Transverse colon (tissue), 4 donors: ENCODE results near the gene IL17RE.
A peak's percentile ranks its signal among the peaks of the same experiment; 100 is the strongest.

Experiments used
- POLR2A ChIP-seq: fragments of 450-650 bp; IDR thresholded peaks from one replicate; pipeline ENCODE4 v1.6.1; 2016; ENCODE audit warnings: antibody characterized with exemption, mild to moderate bottlenecking, moderate library complexity
- POLR2AphosphoS5 ChIP-seq, 3 donors: sonication (generic); formaldehyde crosslinking; IDR thresholded peaks; one replicate each; pipeline ENCODE4 v1.6.1; 2016; ENCODE audit warnings: antibody characterized with exemption in 3 of 3
- TF ChIP-seq, protein P1 (sequence below), 5 experiments: fragments of 200-600 bp in 3 of 5; fragments of 450-650 bp in 2 of 5; sonication (generic) in 3 of 5; IDR thresholded peaks; 1 replicate in 2 of 5; 2 replicates in 3 of 5; pipeline ENCODE4 v1.5.1; 2016 to 2017; ENCODE audit warnings: antibody characterized with exemption in 5 of 5, inconsistent platforms in 3 of 5, mild to moderate bottlenecking in 2 of 5, moderate library complexity in 1 of 5

DNA sequence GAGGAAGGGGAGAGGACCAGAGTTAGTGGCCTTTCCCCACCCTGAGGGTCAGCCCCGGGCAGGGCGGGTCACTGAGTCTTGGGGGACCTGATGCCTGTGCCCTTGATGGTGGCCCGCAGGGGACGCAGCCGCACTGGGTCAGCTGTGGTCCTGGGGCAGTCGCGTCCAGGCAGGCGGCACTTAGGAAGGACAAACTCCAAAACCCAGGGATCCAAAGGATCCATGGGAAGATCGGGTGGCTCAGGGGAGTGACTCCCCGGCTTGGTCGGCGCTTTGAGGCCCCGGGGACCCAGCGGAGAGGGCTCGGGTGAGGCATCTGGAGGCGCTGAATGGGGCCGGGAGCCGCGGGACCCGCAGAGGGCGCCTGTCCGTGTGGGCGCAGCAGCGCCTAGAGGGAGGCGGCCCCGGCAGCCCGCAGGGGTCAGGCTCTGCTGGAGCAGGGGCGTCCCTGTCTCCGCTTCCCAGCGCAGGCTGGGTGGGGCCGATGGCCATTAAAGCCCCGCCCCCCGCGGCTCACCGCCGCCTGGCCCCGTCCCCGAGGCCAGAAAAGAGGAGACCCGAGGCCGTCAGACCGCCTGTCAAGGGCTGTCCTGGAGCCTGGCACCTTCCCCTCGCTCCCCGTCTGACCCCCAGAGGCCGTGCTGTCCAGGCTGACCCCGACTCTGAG lies 40.1 kb upstream of the IL17RE start:
- TF ChIP-seq POLR2AphosphoS5 (IDR thresholded peaks at IDR 0.05) = no peak
- no peak for TF ChIP-seq POLR2A
- TF ChIP-seq, protein P1, sequence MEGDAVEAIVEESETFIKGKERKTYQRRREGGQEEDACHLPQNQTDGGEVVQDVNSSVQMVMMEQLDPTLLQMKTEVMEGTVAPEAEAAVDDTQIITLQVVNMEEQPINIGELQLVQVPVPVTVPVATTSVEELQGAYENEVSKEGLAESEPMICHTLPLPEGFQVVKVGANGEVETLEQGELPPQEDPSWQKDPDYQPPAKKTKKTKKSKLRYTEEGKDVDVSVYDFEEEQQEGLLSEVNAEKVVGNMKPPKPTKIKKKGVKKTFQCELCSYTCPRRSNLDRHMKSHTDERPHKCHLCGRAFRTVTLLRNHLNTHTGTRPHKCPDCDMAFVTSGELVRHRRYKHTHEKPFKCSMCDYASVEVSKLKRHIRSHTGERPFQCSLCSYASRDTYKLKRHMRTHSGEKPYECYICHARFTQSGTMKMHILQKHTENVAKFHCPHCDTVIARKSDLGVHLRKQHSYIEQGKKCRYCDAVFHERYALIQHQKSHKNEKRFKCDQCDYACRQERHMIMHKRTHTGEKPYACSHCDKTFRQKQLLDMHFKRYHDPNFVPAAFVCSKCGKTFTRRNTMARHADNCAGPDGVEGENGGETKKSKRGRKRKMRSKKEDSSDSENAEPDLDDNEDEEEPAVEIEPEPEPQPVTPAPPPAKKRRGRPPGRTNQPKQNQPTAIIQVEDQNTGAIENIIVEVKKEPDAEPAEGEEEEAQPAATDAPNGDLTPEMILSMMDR (IDR thresholded peaks at IDR 0.05) = peak; percentile 38 to 65 (median 51)
